RKO (cell line): ENCODE results near the gene IZUMO2.
"Not testable (repeated sequence)": the region's sequence is repeated elsewhere in the genome, so short reads cannot be mapped to it uniquely, and the experiment has no call there.

Experiments used
- DNase-seq: peaks from one replicate; pipeline ENCODE4 v3.0.0-alpha.2; 2016; ENCODE audit warnings: low spot score

Gene IZUMO2

GRCh38 chr19:50135856-50136602 lies 27.1 kb downstream of the IZUMO2 start:
- DNase-seq, result not testable (repeated sequence)

- not testable (repeated sequence) for DNase-seq
Observed at GRCh38 chr19:50134777-50135719, 28.0 kb downstream of the IZUMO2 start.

GRCh38 chr19:50133518-50134492 lies 29.3 kb downstream of the IZUMO2 start:
- not testable (repeated sequence) for DNase-seq

GRCh38 chr19:50104012-50104411 lies 59.1 kb downstream of the IZUMO2 start:
- not testable (repeated sequence) for DNase-seq

- not testable (repeated sequence) for DNase-seq
Observed at GRCh38 chr19:50103405-50103804, 59.7 kb downstream of the IZUMO2 start.
